WTC11 (cell line): ENCODE measurements around the gene MLPH.

Experiments used
- CREB1 ChIP-seq: sonication (generic); formaldehyde crosslinking; IDR thresholded peaks from 2 replicates; pipeline ENCODE4 v1.8.0; 2023; ENCODE audit warnings: mild to moderate bottlenecking, missing genetic modification reagents
- FOXJ3 ChIP-seq: sonication (generic); formaldehyde crosslinking; IDR thresholded peaks from 2 replicates; pipeline ENCODE4 v1.9.0; 2021; ENCODE audit warnings: missing genetic modification reagents, mild to moderate bottlenecking, borderline replicate concordance
- FOXP1 ChIP-seq: sonication (generic); formaldehyde crosslinking; IDR thresholded peaks from 2 replicates; pipeline ENCODE4 v1.8.0; 2022; ENCODE audit warnings: missing genetic modification reagents, mild to moderate bottlenecking, moderate library complexity, borderline replicate concordance
- NFATC4 ChIP-seq: fragments of 250-450 bp; sonication (Bioruptor Pico); IDR thresholded peaks from 2 replicates; pipeline ENCODE4 v1.9.0; 2021; ENCODE audit warnings: mild to moderate bottlenecking
- NFYB ChIP-seq: sonication (generic); formaldehyde crosslinking; conservative IDR thresholded peaks from 2 replicates; pipeline ENCODE4 v1.8.0; 2022; ENCODE audit warnings: low read depth, missing genetic modification reagents
- NR2C2 ChIP-seq: sonication (generic); formaldehyde crosslinking; IDR thresholded peaks from 2 replicates; pipeline ENCODE4 v1.8.0; 2022; ENCODE audit warnings: mild to moderate bottlenecking, missing genetic modification reagents
- OVOL2 ChIP-seq: fragments of 250-450 bp; sonication (Bioruptor Pico); IDR thresholded peaks from 2 replicates; pipeline ENCODE4 v1.9.0; 2021; ENCODE audit warnings: mild to moderate bottlenecking, borderline replicate concordance
- RELA ChIP-seq: sonication (generic); formaldehyde crosslinking; IDR thresholded peaks from 2 replicates; pipeline ENCODE4 v1.8.1; 2022; ENCODE audit warnings: missing genetic modification reagents, mild to moderate bottlenecking, borderline replicate concordance
- SMAD3 ChIP-seq: sonication (generic); formaldehyde crosslinking; IDR thresholded peaks from 2 replicates; pipeline ENCODE4 v1.8.0; 2022; ENCODE audit warnings: missing genetic modification reagents, mild to moderate bottlenecking, borderline replicate concordance
- SP1 ChIP-seq: sonication (generic); formaldehyde crosslinking; conservative IDR thresholded peaks from 2 replicates; pipeline ENCODE4 v1.8.1; 2022; ENCODE audit warnings: missing genetic modification reagents
- TF ChIP-seq, protein P1 (sequence below): sonication (generic); formaldehyde crosslinking; IDR thresholded peaks from 2 replicates; pipeline ENCODE4 v1.8.1; 2022; ENCODE audit warnings: low read depth, mild to moderate bottlenecking, moderate library complexity, missing genetic modification reagents, borderline replicate concordance
- TF ChIP-seq, protein P2 (sequence below): fragments of 200-600 bp; IDR thresholded peaks from 2 replicates; pipeline ENCODE4 v1.8.0; 2022; ENCODE audit warnings: antibody characterized with exemption

GRCh38 chr2:237593596-237594320 lies 106.7 kb downstream of the MLPH start:
- TF ChIP-seq, protein P1, sequence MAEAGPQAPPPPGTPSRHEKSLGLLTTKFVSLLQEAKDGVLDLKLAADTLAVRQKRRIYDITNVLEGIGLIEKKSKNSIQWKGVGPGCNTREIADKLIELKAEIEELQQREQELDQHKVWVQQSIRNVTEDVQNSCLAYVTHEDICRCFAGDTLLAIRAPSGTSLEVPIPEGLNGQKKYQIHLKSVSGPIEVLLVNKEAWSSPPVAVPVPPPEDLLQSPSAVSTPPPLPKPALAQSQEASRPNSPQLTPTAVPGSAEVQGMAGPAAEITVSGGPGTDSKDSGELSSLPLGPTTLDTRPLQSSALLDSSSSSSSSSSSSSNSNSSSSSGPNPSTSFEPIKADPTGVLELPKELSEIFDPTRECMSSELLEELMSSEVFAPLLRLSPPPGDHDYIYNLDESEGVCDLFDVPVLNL (CRISPR knock-in tag) = no peak
- TF ChIP-seq FOXP1 (CRISPR knock-in tag) = no peak
- TF ChIP-seq, protein P2, sequence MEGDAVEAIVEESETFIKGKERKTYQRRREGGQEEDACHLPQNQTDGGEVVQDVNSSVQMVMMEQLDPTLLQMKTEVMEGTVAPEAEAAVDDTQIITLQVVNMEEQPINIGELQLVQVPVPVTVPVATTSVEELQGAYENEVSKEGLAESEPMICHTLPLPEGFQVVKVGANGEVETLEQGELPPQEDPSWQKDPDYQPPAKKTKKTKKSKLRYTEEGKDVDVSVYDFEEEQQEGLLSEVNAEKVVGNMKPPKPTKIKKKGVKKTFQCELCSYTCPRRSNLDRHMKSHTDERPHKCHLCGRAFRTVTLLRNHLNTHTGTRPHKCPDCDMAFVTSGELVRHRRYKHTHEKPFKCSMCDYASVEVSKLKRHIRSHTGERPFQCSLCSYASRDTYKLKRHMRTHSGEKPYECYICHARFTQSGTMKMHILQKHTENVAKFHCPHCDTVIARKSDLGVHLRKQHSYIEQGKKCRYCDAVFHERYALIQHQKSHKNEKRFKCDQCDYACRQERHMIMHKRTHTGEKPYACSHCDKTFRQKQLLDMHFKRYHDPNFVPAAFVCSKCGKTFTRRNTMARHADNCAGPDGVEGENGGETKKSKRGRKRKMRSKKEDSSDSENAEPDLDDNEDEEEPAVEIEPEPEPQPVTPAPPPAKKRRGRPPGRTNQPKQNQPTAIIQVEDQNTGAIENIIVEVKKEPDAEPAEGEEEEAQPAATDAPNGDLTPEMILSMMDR = no peak
- TF ChIP-seq FOXJ3 (CRISPR knock-in tag) = no peak
- no peak for TF ChIP-seq RELA (CRISPR knock-in tag)
- no peak for TF ChIP-seq NFATC4 (CRISPR knock-in tag)
- no peak for TF ChIP-seq NFYB (CRISPR knock-in tag)
- TF ChIP-seq NR2C2 (CRISPR knock-in tag) = no peak
- no peak for TF ChIP-seq OVOL2 (CRISPR knock-in tag)
- no peak for TF ChIP-seq SP1 (CRISPR knock-in tag)
- TF ChIP-seq SMAD3 = no peak
- TF ChIP-seq CREB1 = no peak
